ENCODE measurements around the gene PEX26.
A peak's percentile ranks its signal among the peaks of the same experiment; 100 is the strongest.
"Not testable (repeated sequence)": the region's sequence is repeated elsewhere in the genome, so short reads cannot be mapped to it uniquely, and the experiment has no call there.

PEX26 gene

DNA sequence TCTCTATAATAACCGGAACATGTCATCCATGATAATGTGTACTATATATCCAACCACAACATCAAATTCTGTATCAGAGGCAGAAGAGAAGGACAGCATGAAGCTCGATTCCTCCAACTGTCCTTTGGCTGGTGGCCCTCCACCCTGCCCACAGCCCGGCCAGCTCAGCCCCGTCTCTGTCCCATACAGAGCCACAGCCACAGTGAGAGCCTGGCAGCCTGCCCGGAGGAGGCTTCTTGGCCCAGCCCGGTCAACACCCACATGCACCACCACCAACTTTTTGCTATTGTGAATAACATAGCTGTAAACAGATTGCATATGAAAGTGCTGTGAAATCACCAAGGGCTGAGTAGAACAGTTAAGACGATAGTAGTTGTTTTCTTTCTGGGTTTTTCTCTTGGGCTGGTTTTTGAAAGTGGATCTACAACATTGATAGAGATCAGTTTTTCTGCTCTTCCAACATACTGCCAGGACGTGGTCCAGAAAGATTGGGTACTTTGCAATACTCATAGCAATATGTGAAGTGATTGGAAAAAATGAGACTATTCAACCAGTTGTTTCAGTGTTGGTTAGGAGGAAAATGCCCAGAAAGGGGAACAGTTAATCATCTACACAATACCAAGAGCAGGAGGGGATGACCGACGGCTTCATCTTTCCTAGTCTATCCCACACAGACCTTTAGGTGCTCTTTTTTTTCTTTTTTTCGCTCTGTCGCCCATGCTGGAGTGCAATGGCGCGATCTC is 25.9 kb downstream of the PEX26 start:
- DNase-seq = no peak

DNA sequence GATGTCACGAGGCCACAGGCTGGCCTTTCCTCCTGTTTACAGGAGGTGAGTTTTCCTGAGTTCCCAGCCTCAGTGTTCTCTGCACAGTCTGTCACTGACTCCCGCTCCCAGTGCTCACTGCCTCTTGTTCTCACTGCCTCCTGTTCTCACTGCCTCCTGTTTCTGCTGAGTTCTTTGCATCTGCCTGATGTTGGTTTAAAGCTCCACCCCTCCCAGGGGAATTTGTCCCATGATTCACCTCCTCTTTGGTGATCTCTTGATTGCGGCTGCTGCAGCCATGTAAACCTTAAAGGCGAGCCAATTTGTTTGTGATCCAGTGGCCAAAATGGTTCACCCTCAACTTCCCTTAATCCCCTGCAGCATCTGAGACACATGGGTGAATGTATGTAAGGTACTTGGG is 26.8 kb downstream of the PEX26 start:
- DNase-seq = peak; percentile 45

- DNase-seq = not testable (repeated sequence)
Measured at GRCh38 chr22:18105981-18106380, 28.2 kb downstream of the PEX26 start.

DNA sequence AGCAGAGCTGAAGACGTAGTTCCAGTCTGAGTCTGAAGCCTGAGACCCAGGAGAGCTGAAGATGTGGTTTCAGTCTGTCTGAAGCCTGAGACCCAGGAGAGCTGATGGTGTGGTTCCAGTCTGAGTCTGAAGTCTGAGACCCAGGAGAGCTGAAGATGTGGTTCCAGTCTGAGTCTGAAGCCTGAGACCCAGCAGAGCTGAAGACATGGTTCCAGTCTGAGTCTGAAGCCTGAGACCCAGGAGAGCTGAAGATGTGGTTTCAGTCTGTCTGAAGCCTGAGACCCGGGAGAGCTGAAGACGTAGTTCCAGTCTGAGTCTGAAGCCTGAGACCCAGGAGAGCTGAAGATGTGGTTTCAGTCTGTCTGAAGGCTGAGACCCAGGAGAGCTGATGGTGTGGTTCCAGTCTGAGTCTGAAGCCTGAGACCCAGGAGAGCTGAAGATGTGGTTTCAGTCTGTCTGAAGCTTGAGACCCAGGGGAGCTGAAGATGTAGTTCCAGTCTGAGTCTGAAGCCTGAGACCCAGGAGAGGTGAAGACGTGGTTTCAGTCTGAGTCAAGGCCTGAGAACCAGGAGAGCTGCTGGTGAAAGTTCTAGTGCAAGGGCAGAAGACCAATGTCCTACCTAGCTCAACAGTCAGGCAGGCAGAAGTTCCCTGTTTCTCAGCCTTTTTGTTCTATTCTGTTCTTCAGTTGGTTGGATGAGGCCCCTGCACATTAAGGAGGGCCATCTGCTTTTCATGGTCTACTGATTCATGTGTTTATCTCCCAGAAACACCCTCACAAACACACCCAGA is 29.0 kb downstream of the PEX26 start:
- DNase-seq = not testable (repeated sequence)

DNA sequence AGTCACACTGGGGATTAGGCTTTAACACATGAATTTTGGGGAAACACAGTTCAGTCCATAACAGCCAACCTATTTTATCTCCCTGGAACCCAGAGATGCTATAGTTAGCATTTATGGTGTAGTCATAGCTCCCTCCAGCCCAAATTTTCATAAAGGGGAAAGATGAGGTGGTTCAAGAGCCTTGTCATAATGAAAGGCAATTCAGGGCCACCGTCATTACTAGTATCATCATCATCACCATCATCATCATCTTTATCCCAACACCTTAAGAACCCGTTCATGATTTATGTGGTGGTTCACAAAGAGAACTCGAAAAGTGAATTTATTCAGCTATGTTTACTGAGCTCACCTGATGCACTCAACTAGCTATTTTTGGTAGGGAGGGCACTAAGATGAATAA is 30.4 kb downstream of the PEX26 start:
- no peak for DNase-seq

DNA sequence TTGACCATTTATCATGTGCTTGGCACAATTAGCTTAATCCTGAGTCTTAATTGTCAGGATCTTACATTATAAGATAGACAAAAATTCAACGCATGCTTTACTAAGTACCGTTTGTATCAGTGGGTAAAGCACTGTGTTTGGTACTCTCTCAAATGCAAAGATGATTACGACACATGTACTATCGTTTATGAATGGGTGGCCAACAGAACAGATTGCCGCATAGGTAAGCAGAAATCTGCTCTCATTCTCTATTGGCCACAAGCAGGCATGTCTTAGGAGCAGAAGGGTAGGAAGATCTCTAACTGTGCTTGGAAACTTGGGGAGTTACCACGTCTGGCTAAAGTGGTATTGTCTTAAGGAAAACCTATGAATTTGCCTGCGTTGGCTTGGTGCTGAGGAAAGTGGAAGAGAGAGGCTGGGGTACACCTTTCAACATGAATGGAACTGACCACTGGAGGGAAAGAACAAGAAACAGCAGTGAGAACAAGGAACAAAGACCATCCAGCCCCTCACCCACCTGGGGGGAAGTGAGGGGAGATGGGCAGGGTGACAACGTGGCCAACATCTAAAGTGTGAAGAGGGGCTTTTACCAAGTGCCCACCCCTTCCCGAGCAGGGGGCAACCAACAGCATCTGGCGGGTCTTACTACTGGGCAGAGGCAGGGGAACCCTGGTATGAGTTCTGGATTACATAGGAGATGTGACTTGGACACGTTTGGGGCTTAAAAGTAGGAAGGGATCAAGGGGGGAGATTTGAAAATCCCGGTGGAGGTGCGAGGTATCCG is 31.8 kb downstream of the PEX26 start:
- no peak for DNase-seq

GRCh38 chr22:18110194-18110953 is 32.6 kb downstream of the PEX26 start, which contains the start of gene TUBA8:
TUBA8 (plus strand) TSS chr22:18110809; CDS start chr22:18110866, 57 bp downstream.
- peak; percentile 50 for DNase-seq

DNA sequence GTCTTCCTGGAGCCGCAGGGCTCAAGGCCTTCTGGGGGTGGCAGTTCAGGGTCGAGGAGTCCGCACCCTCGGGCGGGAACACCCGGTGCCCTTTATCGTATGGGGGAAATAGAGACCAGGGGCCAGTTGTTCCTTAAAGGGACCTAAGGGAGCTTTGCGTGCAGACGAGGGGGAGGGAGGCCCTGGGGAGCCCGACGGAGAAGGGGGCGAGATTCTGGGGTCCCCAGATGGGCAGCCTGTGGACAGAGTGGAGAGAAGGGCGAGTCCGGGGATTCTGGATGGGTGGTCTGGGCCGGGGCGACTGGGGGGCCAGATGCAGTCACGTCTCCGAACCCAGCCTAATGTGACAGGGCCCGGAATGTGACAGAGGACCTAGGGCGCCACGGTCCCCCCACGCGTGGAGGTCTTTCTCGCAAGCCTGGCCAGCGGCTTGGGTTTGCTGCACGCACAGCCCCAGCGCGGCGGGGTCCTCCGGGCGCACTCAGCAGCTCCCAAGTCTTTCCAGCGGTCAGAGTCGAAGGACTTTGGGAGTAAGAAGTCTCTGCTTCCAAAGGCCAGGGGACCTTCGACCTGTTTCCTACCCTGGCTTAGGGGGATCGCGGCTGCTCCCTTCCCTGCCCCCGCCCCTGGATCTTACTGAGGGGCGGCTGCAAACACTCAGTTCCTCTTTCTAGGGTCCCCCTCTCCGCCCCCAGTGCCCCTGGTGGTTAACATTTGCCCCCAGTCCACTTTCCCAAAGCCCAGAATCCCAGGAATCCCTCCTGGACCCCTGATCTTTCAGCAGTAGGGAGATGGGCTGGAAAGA is 33.4 kb downstream of the PEX26 start:
- no peak for DNase-seq

DNA sequence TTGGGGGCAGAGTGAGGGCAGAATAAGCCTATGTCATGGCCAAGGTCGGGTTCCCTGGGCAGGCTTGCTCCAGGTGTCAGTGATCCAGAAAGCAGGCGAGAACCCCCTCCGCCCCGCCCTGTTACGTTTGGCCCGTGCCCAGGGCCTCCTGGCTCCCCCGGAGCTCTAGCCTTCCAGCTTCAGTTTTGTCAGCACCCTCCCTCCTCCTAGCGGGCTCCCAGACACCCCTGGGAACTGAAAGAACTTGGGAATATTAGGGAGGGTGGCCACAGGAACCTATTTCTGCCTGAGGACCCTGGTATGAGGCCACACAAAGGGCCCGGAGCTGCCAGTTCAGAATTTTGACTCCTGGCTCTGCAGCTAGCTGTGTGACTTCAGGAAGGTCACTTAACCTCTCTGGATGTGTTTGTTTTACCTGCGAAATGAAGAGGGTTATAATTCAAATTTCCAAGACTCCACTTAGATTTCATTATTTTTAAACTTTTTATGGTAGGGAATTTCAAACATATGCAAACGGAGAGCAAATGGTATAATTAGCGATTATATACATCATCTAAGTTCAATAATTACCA is 34.1 kb downstream of the PEX26 start:
- no peak for DNase-seq

- DNase-seq = no peak
Measured at GRCh38 chr22:18112440-18112839, 34.6 kb downstream of the PEX26 start.

DNA sequence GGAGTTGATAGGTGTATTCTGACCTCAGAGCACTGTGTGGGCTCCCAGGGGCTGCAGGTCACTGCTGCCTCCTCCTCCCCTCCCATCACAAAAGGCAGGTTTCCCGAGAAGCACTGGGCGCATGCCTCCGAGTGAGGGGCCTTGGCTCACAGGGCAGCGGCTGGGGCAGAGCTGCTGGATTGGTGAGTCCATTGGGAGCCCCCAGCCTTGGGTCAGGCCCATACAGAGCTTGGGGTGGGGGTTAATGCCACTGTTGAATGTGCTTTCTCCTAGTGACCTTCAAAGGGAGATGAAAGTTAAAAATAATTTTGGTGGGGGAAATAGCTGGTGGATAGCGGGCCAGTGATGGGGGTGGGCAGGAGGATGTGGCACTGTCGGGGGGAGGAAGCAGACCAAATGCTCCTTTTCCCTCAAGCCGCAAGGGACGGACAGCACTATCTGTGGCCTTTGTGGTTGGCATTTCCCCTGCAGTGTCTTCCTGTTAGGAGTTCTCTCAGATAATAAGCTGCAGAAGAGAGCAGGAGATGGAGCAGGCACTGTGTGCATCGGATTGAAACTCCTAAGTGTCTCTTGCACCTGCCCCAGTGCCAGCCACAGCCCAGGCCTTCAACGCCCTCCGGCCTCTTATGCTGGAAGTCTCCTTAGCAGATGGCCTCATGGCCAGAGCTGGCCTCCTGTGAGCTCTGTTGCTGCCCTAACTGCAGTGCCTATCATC is 36.0 kb downstream of the PEX26 start:
- no peak for DNase-seq

- DNase-seq = no peak
Measured at GRCh38 chr22:18114495-18114894, 36.7 kb downstream of the PEX26 start.

DNA sequence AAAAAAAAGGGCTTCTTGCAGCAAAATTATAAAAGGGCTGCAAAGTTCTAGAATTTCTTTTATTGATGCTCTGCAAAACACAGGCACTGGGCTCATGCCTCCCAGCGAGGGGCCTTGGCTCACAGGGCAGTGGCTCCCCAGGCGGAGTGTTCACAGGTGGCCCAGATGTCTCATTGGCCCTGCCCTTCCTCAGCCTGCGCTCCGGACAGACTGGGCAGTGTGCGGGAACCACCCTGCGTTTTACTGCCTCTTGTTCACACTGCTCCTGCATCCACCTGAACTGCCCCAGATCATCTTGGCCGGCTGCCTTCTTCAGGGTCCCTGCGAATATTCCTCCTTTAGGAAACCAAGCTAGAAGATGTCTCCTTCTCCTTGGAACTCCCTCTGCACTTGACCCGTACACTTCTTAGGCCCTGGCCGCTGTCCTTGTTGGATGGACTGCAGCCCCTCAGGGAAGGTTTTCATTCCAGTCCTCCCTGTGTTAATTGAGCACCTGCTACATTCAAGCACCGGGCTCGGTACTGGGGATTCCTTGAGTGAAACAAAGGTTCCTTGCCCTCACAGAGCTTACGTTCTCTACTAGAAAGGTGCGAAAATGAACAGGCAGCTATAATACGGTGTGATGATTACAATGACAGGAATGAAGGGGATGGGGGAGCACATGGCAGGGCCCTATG is 37.3 kb downstream of the PEX26 start:
- no peak for DNase-seq

DNA sequence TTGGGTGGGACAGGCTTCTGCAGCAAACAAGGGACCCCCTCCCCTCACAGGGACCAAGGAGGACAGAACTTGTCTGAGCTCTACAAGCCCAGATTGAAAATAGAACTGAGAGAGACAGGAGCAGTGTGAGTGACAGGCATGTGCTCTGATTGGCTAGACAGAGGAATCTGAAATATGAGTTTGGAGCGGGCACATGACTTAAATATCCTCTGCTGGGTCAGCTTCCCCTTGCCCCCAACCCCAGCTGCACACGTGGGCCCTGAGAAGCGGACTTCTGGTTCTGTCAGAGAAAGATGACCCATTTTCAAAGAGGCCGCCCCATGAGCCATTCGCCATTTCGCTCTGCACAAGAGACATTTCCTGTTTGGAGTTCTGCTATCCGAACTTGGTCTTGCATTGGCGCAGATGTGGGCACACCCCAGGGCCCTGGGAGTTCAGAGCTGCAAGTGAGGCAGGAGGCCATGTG is 38.1 kb downstream of the PEX26 start:
- DNase-seq = no peak

- no peak for DNase-seq
Measured at GRCh38 chr22:18116634-18117033, 38.8 kb downstream of the PEX26 start.

DNA sequence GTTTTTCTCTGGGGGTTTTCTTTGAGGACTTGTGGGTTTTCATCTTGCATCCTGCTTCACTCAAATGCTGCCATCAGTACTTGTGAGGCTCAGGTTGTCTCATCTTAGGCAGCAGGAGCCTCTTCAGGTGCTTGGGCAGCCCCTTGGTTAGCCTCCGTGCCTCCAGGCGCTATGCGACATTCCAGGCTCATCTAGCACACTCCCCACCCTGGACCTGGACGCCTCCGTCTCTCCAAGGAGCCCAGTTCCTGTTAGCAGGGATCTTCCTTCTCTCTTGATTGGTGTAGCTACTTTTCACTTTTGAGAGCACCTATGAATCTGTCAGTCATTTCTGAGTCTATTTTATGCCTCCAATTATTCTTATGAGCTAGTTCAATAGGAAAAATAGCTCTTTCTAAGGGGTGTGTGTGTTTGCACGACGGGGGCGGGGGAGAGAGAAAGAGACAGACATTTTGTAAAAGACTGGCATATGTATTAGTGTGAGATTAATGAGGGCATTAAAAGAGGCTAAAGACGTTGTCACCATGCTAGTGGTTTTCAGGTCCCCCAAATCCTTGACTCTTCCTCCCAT is 40.6 kb downstream of the PEX26 start:
- DNase-seq = no peak

GRCh38 chr22:18119409-18120110 is 41.8 kb downstream of the PEX26 start:
- no peak for DNase-seq

DNA sequence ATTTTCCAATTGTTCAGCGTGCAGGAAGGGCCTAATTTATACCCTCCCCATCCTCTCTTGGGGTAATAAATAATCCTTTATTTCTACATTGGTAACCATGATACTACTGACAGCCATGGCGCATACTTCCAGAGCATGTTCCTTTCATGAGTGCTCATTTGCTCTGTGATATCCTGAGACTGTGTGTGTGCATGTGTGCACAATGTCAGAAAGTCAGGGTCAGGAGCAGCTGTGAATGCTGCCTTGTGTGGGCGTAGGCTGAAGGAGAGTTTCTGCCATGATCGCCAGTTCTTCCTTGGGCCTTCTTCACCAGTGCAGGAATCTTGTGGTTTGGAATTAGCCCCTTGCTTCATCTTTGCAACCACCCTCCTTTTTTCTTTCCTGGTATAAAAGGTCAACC is 43.1 kb downstream of the PEX26 start:
- DNase-seq = no peak

DNA sequence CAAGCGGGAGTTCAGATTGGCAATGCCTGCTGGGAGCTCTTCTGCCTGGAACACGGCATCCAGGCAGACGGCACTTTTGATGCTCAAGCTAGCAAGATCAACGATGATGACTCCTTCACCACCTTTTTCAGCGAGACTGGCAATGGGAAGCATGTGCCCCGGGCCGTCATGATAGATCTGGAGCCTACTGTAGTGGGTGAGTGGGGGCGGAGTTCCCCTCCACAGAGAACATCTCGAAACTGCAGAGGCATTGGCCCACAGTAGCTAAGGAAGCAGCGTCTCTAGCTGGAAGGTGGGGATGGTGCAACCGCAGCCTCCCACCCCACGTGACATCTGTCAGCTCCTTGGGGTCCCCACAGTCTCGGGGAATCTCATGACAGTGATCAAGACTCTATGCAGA is 43.7 kb downstream of the PEX26 start:
- no peak for DNase-seq
